D721Med (cell line): ENCODE results near the gene NPM3.

ENCODE experiments used
- DNase-seq: peaks from one replicate; pipeline ENCODE4 v3.0.0; 2011; ENCODE audit warnings: low spot score; ENCODE audit not compliant: insufficient read length
- FAIRE-seq: peaks from 2 replicates; lab custom pipeline; 2011; peaks lifted over from hg19 to GRCh38; lab: Jason Lieb, UNC
- CTCF ChIP-seq: IDR thresholded peaks from 2 replicates; pipeline ENCODE4 v1.5.1; 2012; ENCODE audit warnings: mild to moderate bottlenecking, control low read depth; ENCODE audit not compliant: insufficient read depth; ENCODE audit errors: missing control alignments

Gene NPM3

GRCh38 chr10:101772895-101773761 is 10.1 kb downstream of the NPM3 start:
- FAIRE-seq (no peak), DNase-seq (no peak)
- no peak for TF ChIP-seq CTCF

GRCh38 chr10:101772017-101772894 is 11.0 kb downstream of the NPM3 start:
- FAIRE-seq (no peak), DNase-seq (no peak)

GRCh38 chr10:101771380-101771779 is 11.9 kb downstream of the NPM3 start:
- FAIRE-seq, result no peak
- DNase-seq, result no peak
- TF ChIP-seq CTCF, result no peak

More at GRCh38 chr10:101772017-101772894, 11.0 kb downstream of the NPM3 start:
- no peak for TF ChIP-seq CTCF

GRCh38 chr10:101770331-101771215 is 12.7 kb downstream of the NPM3 start:
- no peak for TF ChIP-seq CTCF
- no peak for FAIRE-seq
- no peak for DNase-seq

- no peak for FAIRE-seq
- TF ChIP-seq CTCF, result no peak
- DNase-seq, result no peak
Measured at GRCh38 chr10:101769541-101770180, 13.6 kb downstream of the NPM3 start.

GRCh38 chr10:101768791-101769170 is 14.5 kb downstream of the NPM3 start:
- DNase-seq, result no peak

More at GRCh38 chr10:101768791-101769170, 14.5 kb downstream of the NPM3 start:
- TF ChIP-seq CTCF, result no peak
- FAIRE-seq, result no peak
